SIG-M5 (cell line): ENCODE data around the gene PDE12.
A peak's percentile ranks its signal among the peaks of the same experiment; 100 is the strongest.

Source experiments
- DNase-seq: peaks from one replicate; lab custom pipeline; 2025; lab: John Stamatoyannopoulos, UW

Gene PDE12

GRCh38 chr3:57555738-57556458 is at the start of gene PDE12:
TSS of gene PDE12 (plus strand) at chr3:57556274. CDS start at chr3:57556380, 106 bp downstream.
- DNase-seq, result peak; percentile 30

GRCh38 chr3:57512166-57512565 is 43.9 kb upstream of the PDE12 start:
- no peak for DNase-seq

- no peak for DNase-seq
Measured at GRCh38 chr3:57518276-57518915, 37.7 kb upstream of the PDE12 start.

GRCh38 chr3:57530071-57530608 is 25.9 kb upstream of the PDE12 start:
- no peak for DNase-seq

- DNase-seq, result no peak
Measured at GRCh38 chr3:57538465-57538864, 17.6 kb upstream of the PDE12 start.

- DNase-seq, result no peak
Measured at GRCh38 chr3:57544181-57545125, 11.6 kb upstream of the PDE12 start, which contains the start of gene DNAH12. TSS of gene DNAH12 (minus strand) at chr3:57544344. CDS start at chr3:57542870, 1,474 bp downstream.

GRCh38 chr3:57545636-57546268 is 10.3 kb upstream of the PDE12 start:
- no peak for DNase-seq

GRCh38 chr3:57546616-57547015 is 9.5 kb upstream of the PDE12 start:
- DNase-seq, result no peak

GRCh38 chr3:57555306-57555705 is 768 bp upstream of the PDE12 start:
- no peak for DNase-seq

- no peak for DNase-seq
Measured at GRCh38 chr3:57556459-57557084, 498 bp downstream of the PDE12 start.

- DNase-seq, result no peak
Measured at GRCh38 chr3:57557085-57557537, 1.0 kb downstream of the PDE12 start.

- DNase-seq, result no peak
Measured at GRCh38 chr3:57559526-57559925, 3.5 kb downstream of the PDE12 start.

- no peak for DNase-seq
Measured at GRCh38 chr3:57569859-57570450, 13.9 kb downstream of the PDE12 start.

- DNase-seq, result no peak
Measured at GRCh38 chr3:57570878-57571277, 14.8 kb downstream of the PDE12 start.

- DNase-seq, result no peak
Measured at GRCh38 chr3:57572096-57572495, 16.0 kb downstream of the PDE12 start.

- DNase-seq, result no peak
Measured at GRCh38 chr3:57575966-57576626, 20.0 kb downstream of the PDE12 start.

- no peak for DNase-seq
Measured at GRCh38 chr3:57577801-57578200, 21.7 kb downstream of the PDE12 start.

- no peak for DNase-seq
Measured at GRCh38 chr3:57582474-57583168, 26.5 kb downstream of the PDE12 start.

- no peak for DNase-seq
Measured at GRCh38 chr3:57583544-57583943, 27.5 kb downstream of the PDE12 start.

GRCh38 chr3:57586778-57587177 is 30.7 kb downstream of the PDE12 start:
- DNase-seq, result no peak
